SK-N-DZ (cell line): ENCODE measurements around the gene NPVF.

Experiments
- DNase-seq: peaks from one replicate; pipeline ENCODE4 v3.0.0-alpha.2; 2015; ENCODE audit warnings: low spot score

The NPVF gene

DNA sequence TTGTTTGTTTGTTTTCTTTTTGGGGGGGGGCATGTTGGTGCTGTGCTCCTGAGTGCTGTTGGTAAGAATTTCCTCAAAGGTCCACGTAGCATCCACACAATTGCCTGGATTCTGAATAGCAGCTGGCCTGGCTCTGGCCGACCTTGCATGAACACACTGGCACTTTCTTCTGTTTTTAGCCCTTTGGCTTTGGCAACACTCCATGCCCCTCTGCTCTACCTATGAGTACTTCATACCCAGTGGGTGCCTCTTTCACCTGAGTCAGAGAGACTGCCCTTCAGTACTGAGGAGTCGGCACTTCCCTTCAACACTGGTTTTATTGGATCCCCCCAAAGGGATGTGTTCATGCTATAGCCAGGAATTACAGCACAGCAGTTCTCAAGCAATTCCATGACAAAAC, 7.2 kb upstream of the NPVF start:
- DNase-seq: no peak

DNA sequence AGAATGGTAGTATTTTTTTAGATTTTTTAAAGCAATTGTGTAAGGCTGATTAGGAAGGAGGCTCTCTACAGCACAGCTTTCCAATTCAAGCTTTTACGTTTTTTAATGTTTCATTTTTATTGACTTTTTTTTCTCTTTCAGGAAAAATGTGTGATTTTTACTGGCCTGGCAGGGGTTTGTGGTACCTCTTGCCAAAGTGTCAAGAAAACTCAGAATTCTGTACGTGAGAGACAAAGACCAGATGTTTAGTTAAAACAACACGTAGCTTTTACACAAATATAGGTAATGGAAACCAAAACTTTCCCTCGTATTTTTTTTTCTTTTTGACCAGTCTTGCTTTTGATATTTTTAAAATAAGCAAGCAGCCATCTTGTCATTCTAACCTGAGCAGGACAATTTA, 6.0 kb upstream of the NPVF start:
- DNase-seq: no peak

DNA sequence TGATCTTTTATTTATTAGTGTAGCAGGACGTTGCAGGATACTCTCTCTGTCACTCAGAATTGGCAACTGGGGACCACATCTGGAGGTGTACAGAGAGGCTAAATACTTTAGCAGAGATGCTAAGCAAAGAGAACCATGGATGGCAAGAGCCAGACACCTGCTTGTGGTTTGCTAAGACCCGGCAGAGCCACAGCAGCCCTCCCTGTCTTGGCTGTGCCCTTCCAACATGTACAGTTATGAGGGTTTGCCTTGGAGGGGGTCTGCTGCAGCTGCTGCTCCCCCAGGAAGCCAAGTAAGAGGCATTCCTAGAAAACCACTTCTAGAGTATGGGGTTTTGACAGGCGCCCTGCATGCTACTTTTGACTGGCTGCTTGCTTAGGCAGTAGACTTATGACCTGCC, 5.1 kb downstream of the NPVF start:
- no peak for DNase-seq

GRCh38 chr7:25222666-25223065, 5.6 kb downstream of the NPVF start:
- DNase-seq: no peak

DNA sequence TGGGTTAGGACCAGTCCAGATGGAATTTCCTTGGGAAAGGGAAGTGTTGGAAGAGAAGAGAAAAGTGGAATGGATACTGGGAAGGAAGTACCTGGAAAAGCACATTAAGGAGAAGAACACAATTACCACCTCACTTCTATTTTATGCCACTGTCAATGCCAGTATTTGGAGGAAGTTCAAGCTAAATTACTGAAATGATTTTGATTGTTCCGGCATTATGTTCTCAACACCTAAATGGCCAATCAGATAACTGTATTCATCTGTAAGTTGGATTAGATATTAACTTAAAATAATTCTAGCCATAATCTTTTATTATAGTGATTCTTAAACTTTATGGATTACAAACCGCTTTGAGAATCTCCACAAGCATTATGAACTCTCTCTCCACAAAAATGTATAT, 7.3 kb downstream of the NPVF start:
- no peak for DNase-seq

- no peak for DNase-seq
These were observed 10.1 kb downstream of the NPVF start for GRCh38 chr7:25218191-25218590.

- DNase-seq: peak; percentile 46
These were observed 11.4 kb downstream of the NPVF start for GRCh38 chr7:25216837-25217236.

DNA sequence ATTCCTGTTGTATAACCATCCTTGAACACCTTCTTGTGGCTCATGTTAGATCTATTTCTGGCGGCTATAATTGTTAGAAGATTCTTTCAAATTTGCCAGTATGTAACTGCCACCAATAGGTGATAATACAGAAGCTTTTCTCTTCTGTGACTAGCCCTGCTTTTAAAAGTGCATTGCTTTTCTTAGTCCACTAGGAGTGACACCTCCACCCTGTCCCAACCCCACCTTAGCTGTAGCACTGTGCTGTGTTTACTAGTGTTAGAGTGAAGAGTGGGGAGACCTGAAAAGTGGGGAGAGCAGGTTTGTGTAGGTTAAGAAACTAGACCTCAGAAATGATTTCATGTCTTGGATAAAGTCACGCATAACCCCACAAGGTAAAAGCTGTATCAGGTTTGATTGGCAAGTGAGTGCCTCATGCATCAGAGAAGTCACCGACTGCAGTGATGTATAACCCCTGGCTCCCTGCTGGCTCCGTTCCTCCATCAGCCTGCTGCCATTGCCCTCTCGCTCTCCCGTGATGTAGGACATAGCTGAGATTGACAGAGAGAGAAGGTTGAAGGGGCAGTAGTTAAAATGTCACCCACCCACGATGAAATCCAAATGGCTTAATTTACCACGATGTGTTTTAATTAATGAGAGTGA, 12.5 kb downstream of the NPVF start:
- peak; percentile 5 for DNase-seq

- no peak for DNase-seq
These were observed 19.6 kb downstream of the NPVF start for GRCh38 chr7:25208525-25209221.

- no peak for DNase-seq
These were observed 20.4 kb downstream of the NPVF start for GRCh38 chr7:25207887-25208286.

GRCh38 chr7:25206765-25207164, 21.5 kb downstream of the NPVF start:
- no peak for DNase-seq

- no peak for DNase-seq
These were observed 32.0 kb downstream of the NPVF start for GRCh38 chr7:25196132-25196896.

GRCh38 chr7:25194036-25194435, 34.2 kb downstream of the NPVF start:
- no peak for DNase-seq

DNA sequence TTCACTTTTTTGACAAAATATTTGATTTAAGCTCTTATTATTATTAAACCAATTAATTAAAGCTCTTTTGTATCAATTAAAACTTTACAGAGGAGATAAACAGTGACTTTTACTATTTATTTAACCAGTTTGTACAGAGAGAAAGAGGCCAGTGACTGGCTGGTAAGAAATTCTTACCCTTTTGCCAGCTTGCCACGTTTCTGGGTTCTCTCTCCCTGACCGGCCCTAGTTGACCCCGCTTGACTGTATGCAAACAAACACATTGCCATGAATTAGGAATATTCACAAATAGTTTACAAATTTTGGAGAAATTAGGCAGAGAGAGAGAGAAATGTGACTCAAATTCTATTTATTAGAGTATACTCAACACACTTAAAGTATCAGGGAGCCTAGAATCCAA, 36.2 kb downstream of the NPVF start:
- DNase-seq: no peak

GRCh38 chr7:25189197-25189596, 39.1 kb downstream of the NPVF start:
- no peak for DNase-seq

GRCh38 chr7:25187932-25188331, 40.4 kb downstream of the NPVF start:
- no peak for DNase-seq

DNA sequence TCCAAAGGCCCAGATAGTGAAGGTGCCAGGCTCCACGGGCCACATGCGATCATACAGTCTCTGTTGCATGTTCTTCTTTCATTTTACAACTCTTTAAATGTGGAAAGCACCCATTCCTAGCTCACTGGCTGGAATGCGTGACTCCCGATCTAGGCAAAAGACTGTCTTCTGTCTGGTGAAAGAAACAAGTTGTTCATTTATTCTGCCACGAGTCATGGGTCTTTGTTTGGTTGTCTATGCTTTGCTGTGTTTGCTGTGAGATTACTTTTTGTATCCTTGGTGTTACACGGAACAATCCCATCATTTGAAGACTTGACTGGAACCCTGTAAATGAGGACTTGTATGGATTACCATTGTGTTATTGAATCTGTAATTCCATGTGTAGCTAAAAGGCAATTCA, 41.9 kb downstream of the NPVF start:
- DNase-seq: no peak

DNA sequence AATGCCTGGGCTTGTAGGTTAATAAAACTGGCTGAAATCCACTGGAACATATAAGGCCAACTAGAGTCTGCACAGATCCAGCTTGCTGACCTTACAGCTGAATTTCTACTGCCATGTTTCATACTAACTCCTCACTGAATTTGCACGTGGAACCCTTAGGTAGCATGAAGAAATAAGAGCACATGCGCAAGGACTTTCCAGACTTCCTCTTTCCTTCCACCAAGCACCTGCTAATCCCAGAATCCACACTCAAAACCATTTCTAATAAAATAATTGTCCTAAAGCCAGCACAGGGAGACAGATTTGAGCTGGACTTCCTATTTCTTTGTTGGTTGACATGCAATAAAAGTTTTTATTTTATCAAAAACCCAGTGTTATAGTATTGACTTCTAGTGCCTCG, 46.8 kb downstream of the NPVF start:
- no peak for DNase-seq

DNA sequence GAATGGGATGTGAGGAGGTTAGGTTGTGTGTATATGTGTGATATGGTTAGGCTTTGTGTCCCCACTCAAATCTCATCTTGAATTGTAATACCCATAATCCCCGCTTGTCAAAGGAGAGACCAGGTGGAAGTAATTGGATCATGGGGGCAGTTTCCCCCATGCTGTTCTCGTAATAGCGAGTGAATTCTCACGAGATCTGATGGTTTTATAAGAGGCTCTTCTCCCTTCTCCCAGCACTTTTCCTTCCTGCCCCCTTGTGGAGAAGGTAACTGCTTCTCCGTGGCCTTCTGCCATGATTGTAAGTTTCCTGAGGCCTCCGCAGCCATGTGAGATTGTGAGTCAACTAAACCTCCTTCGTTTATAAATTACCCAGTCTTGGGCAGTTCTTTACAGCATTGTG, 47.3 kb downstream of the NPVF start:
- DNase-seq: peak; percentile 71

- DNase-seq: no peak
These were observed 47.7 kb downstream of the NPVF start for GRCh38 chr7:25180592-25180923.

GRCh38 chr7:25179771-25180591, 48.3 kb downstream of the NPVF start:
- DNase-seq: peak; percentile 91

DNA sequence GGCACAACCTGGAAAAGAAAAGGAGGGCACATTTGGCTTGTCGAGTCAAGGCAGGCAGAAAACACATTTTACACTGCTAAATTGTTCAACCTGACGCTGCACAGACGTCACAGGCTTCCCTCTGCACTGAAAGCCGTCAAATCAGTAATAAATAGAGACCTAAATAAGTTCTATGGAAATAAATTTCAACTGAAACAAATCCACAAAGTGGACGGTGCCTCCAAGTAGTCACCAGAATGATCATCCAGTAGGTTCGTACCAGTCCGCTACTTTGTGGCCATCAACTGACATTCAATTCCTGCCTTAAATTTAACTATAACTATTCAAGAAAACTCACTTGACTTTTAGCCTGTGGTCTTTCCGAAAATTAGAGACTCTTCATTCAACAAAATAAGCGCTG, 49.0 kb downstream of the NPVF start:
- DNase-seq: no peak
